Dedifferentiated amniotic fluid mesenchymal stem cell (primary cell): ENCODE data around the gene CSAG2.

Source experiments
- DNase-seq: peaks from one replicate; pipeline ENCODE4 v3.0.0-alpha.2; 2016; ENCODE audit errors: extremely low spot score

The CSAG2 gene

DNA sequence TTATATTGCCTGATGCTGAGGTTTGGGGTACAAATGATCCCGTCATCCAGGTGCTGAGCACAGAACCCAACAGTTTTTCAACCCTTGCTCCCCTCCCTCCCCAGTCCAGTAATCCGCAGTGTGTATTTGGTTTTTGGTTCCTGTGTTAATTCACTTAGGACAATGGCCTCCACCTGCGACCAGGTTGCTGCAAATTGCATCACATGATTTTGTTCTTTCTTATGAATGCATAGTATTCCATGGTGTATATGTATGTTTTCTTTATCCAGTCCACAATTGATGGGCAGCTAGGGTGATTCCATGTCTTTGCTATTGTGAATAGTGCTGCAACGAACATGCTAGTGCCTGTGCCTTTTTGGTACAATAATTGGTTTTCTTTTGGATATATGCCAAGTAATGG is 46.0 kb downstream of the CSAG2 start:
- no peak for DNase-seq

GRCh38 chrX:152658302-152658701 is 50.8 kb downstream of the CSAG2 start:
- no peak for DNase-seq
